ENCODE data around the gene LPCAT1.

DNA sequence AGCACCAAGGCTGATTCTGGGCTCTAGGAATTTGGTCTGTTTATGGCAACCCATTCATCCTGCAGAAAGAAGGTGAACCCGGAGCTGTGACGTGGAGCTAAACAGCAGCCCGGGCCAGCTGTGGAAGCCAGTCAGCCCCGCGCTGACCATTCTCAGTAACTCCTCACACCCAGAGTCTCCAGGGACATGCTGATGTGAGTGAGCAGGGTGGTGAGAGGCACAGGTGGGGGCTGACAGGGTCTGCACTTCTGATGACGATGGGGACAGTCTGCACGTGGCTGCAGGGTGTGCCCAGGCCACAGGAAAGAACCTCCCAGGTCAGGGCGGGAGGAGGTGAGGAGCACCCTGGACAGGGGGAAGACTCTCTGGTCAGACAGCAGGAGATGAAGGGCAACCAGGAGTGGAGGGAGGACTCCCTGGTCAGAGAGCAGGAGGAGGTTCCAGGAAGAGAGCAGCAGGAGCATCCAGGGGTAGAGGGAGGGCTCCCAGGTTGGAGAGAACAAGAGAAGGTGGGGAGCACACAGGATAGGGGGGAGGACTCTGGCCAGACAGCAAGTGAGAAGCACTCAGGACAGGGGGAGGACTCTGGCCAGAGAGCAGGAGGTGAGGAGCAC is 52.4 kb downstream of the LPCAT1 start:
- TF ChIP-seq TAF1 (IDR thresholded peaks at IDR 0.05; ENCODE audit: borderline replicate concordance, low read depth, low read length), result no peak
- TF ChIP-seq POLR2A (IDR thresholded peaks at IDR 0.05; ENCODE audit: low read depth, low read length), result no peak; the same call in 1 of the 2 replicates
- no peak for TF ChIP-seq POLR2AphosphoS5 (IDR thresholded peaks at IDR 0.05; ENCODE audit: low read depth, low read length)
